GM06990 (cell line): ENCODE data around the gene CA5B.

Source experiments
- DNase-seq: peaks from one replicate; pipeline ENCODE4 v3.0.0-alpha.2; 2011; ENCODE audit not compliant: insufficient read length; ENCODE audit errors: extremely low read depth
- H3K27me3 ChIP-seq: replicated peaks from 2 replicates; pipeline ENCODE4 v1.6.0; 2011; ENCODE audit warnings: low read length; ENCODE audit not compliant: control insufficient read depth, insufficient read depth
- H3K36me3 ChIP-seq: 2 replicates; pipeline ENCODE4 v1.5.1; 2011; ENCODE audit warnings: low read length; ENCODE audit not compliant: control insufficient read depth, insufficient read depth
- H3K4me3 ChIP-seq: replicated peaks from 2 replicates; pipeline ENCODE4 v1.5.1; 2011; ENCODE audit warnings: low read depth, mild to moderate bottlenecking, control low read depth, low read length
- CTCF ChIP-seq: IDR thresholded peaks from 2 replicates; pipeline ENCODE4 v1.5.1; 2011; ENCODE audit warnings: low read length, control low read depth, mild to moderate bottlenecking, inconsistent platforms; ENCODE audit not compliant: insufficient read depth, poor library complexity, severe bottlenecking

Gene CA5B

GRCh38 chrX:15747626-15748173 is 9.6 kb downstream of the CA5B start:
- Histone ChIP-seq H3K4me3 (no peak overlapping the region), H3K36me3 (no peaks in the 10 kb centered on the region), H3K27me3 (no peaks in the 10 kb centered on the region)
- no peak for DNase-seq
- TF ChIP-seq CTCF: no peak

- DNase-seq: no peak
- Histone ChIP-seq H3K36me3 (no peaks in the 10 kb centered on the region), H3K4me3 (no peak overlapping the region), H3K27me3 (no peaks in the 10 kb centered on the region)
- no peak for TF ChIP-seq CTCF
Measured at GRCh38 chrX:15748841-15749240, 10.8 kb downstream of the CA5B start.

GRCh38 chrX:15749642-15750610 is 11.9 kb downstream of the CA5B start:
- H3K36me3 ChIP-seq: no peaks in the 10 kb centered on the region
- no peak overlapping the region; the same call in 1 of the 2 replicates for H3K4me3 ChIP-seq
- no peak for DNase-seq
- TF ChIP-seq CTCF: no peak
- H3K27me3 ChIP-seq: no peaks in the 10 kb centered on the region

- DNase-seq: no peak
- H3K36me3 ChIP-seq: no peaks in the 10 kb centered on the region
Measured at GRCh38 chrX:15750611-15751154, 12.6 kb downstream of the CA5B start.

GRCh38 chrX:15751155-15751819 is 13.2 kb downstream of the CA5B start:
- no peak for DNase-seq
- TF ChIP-seq CTCF: no peak
- Histone ChIP-seq H3K27me3 (no peaks in the 10 kb centered on the region), H3K4me3 (no peak overlapping the region), H3K36me3 (no peaks in the 10 kb centered on the region)

More at GRCh38 chrX:15750611-15751154, 12.6 kb downstream of the CA5B start:
- H3K27me3 ChIP-seq: no peaks in the 10 kb centered on the region
- no peak overlapping the region for H3K4me3 ChIP-seq
- TF ChIP-seq CTCF: no peak
